C1 segment of cervical spinal cord (tissue), 14 donors: ENCODE data around the gene PIK3R6.

Source experiments
- DNase-seq, 14 donors: peaks; one replicate each; lab custom pipeline; 2025; lab: John Stamatoyannopoulos, UW

Gene PIK3R6

GRCh38 chr17:8855477-8856204 lies 11.8 kb downstream of the PIK3R6 start:
- no peak for DNase-seq

GRCh38 chr17:8851600-8851999 lies 15.9 kb downstream of the PIK3R6 start:
- DNase-seq, result no peak

DNA sequence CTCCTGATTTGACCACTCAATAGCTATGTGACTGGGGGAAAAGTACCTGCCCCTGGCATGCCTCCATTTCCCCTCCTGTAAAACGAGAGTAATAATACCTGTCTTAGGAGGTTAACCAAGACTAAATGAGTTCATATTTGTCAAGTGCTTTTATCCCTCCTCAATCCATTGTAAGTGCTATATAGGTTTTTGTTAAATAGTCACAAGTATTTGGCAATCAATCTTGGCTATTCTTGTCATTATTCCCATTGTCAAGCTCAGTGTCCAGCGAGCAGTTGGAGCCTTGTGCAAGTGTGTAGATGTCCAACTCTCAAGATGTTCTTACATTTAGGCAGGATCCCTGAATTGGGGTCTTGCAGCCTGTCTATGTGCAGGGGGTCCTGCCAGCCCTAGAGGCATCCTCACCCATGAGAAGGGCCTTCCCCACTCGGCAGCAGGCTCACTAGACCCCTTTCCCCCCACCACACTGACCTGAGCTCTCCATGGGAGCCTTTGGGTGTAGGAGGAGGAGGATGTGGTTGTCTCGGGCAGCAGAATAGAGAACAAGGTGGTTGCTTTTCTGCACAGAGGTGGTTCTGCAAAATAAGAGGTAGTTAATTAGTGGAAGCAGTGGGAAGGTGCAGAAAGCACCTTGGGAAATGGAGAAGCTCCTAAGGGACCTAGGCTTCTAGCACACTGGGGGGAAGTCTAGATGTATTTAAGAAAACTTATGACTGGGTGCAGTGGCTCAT lies 18.0 kb downstream of the PIK3R6 start:
- DNase-seq, result no peak

DNA sequence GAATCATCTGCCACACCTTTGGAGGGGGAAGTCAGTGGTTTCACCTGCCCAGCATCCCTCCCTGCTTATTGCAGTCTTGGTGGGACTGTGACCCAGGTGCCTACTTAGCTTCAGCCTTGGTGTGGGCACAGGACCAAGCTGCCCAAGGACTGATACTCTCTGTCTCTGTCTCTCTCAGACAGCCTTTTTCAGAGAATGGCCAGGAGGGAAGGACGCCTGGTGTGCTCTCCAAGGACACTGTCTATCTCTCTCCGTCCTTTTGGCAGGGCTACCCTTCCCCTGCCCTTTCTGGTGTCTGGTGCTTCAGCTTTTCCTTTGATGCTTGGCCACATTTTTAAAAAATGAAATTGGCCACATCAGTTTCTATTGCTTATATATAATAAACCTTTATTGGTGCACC lies 19.6 kb downstream of the PIK3R6 start:
- no peak for DNase-seq

DNA sequence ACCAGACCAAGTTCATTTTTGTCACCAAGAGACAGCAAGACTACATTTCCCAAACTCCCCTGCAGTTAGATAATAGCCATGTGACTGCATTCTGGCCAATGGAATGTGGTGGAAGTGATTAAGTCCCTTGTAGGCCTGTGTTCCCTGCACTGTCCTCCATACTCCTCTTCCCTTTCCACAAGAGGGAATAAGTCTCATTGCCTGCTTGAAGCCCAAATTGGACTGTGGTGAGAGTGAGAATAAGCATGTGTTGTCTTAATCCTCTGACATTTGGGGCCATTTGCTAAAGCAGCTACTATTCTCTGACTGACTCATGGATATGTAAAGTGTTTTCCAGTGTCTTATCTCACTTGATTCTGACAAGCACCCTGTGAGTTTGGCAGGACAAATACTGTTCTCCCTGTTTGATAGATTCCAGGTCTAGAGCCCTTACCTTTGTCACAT lies 20.7 kb downstream of the PIK3R6 start:
- no peak for DNase-seq

DNA sequence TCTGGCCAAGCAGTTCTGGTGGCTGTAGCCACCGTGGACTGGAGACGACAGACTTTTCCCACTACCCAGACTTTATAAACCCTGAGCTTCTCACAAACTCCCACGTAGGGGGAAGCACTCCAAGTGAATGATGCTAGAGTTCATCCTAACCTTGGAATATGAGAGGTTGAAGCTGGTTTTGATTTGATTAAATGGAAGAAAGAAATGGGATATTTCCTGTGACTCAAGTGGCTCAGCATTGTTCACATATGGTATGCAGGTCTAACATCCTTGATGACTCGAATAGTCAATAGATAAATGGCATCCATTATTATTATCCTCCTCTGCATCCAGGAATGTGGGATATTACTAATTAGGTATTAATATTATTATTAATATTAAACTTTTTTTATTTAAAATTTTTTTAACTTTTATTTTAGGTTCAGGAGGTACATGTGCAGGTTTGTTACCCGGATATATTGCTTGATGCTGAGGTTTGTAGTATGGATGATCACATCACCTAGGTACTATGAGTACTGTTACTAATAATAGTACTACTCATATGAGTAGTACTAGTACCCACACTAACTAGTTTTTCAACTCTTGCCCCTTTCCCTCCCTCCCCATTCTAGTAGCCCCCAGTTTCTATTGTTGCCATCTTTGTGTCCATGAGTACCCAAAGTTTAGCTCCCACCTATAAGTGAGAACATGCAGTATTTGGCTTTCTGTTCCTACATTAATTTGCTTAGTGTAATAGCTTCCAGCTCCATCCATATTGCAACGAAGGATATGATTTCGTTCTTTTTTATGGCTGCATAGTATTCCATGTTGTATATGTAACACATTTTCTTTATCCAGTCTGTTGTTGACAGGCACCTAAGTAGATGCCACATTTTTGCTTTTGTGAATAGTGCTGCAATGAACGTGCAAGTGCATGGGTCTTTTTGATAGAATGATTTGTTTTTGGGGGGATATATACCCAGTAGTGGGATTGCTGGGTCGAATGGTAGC lies 22.9 kb downstream of the PIK3R6 start:
- no peak for DNase-seq

DNA sequence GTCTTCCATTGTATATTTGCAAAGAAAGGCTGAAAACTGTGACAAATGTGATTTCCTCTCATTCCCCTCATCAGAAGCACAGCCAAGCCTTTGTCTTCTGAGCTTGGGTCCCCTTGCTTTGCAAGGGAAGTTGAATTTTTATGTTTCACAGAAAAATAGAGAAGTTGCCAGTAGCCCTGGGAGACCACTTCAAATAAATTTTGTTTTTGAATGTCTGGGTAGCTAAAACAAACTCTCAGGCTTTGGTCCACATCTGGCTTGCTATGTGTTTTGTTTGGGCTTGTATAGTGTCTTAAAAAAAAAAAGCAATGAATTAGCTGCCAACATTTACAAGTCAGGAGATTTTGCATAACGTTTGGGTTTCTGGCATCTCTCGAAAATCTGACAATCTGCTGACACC lies 24.1 kb downstream of the PIK3R6 start:
- DNase-seq, result no peak

GRCh38 chr17:8841844-8842243 lies 25.6 kb downstream of the PIK3R6 start:
- no peak for DNase-seq

DNA sequence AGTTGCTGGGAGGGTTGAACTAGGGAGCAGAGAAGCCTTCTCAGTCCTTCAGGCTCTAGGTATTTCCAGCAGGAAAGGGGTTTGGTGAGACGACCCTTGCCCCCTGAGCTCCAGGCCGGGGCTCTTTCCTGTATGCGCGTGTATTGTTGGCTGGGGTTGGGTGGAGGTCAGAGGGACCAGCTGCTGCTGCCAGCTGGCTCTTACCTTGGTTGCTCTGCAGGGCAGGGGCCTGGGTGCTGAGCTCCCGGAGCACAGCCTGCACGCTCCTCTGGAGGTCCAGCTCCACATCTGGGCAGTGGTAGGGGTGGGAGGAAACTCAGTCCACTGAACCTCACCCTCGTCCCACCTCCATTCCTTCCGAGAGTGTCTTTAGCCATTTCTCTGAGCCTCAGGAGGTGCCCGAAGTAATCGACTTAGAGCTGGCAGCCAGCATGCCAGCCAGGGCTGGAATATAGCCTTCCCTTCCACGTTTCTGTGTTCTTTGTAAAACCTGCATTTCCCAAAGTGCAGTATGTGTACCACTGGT lies 28.0 kb downstream of the PIK3R6 start:
- DNase-seq, result no peak

GRCh38 chr17:8838551-8839095 lies 28.9 kb downstream of the PIK3R6 start:
- no peak for DNase-seq

DNA sequence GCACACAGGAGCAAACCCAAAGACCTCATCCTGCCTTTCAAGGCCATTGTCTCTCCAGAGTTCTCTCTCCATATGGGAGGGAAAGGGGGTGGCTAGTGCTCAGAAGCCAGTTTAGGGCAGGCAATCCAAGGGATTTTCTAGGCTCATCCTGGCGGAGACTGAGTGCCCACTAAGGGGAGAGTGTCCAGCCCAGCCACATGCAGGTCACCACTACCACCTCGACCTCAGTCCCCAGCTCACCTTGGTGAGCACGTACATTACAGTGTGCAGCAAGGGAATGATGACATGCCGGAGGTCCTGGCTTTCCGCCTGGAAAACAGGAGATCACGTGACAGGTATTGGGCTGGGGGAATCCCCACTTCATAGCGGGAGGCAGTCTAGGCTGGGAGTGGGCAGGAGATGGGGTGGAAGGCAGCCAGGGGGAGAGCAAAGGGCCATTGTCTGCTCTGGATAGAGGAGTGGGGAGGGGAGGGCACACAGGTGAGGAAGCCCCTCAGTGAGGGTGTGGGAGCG lies 29.9 kb downstream of the PIK3R6 start:
- no peak for DNase-seq

GRCh38 chr17:8836821-8837562 lies 30.5 kb downstream of the PIK3R6 start:
- DNase-seq, result no peak

DNA sequence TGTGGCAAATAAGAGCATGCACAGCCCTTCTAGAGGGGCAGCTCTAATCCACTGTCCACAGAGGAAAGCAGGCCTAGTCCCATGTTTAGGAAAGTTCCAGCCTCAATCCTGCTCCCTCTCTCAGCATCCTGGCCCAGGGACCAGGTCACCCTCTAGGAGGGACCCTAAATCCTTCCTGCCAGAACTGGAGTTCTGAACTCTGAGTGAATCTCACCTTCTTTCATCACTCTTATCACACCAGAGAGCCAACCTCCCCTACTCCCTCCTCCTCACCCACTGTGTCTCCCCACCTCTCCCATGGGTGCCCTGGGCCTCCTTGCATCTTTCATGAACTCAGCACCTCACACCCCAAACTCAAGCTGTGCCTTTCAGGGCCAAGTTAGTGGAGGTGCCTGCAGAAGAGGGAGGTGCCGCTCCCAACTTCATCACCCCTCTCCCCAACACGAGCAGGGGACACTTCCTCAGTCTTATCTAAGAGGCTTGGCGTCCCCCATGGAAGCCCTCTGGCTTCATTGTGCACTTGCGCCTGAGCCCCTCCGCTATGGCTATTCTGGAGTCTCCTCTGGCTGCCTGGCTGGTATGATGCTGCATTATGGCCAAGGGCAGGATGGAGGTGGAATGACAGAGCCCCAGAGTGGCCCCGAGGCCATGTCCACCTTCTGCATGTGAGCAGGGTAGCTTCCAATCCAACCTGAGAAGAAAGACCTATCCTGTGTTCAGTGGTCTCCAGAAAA lies 31.7 kb downstream of the PIK3R6 start:
- DNase-seq, result no peak

DNA sequence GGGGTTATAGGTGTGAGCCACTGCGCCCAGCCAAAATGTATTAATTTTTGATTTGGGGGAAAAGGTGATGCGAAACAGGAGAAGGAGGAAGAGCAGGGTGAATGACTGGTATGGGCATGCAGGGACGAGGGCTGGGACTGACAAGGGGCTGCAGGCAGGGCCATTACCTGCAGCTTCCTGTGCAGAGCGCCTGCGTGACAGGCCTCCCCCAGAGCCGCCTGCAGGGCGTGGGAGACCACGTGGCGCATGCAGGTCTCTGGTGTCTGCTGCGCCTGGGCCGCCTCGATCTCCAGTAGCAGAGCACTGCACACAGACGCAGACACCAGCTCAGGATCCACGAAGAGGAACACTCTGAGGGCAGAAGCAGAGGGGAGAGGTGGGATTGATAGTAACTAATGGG lies 32.4 kb downstream of the PIK3R6 start:
- DNase-seq, result no peak

GRCh38 chr17:8832711-8833352 lies 34.6 kb downstream of the PIK3R6 start:
- no peak for DNase-seq

DNA sequence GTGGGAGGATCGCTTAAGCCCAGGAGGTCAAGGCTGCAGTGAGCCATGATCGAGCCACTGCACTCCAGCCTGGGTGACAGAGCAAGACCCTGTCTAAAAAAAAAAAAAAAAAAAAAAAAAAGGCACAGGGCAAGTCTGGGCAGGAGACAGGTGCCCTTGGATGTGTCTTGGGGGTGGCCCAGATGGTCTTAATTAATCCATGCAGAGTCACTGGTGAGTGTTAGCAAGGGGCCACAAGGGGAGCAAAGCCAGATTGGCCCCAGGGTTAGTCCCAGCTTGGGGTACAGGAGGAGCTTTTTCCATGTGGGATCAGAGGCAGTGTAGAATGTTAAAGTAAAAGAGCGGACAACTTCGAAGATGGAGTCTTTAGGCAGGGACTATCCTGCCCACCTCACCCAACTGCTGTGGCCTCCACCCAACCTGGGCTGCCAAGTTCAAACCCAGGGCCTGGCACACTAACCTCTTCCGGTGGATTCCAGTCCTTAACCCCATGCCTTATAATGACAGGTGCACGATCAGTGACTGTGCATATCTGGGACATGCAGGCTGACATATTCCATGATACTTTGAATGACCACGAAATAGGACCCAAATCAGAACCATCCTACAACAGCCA lies 36.1 kb downstream of the PIK3R6 start:
- DNase-seq, result no peak

DNA sequence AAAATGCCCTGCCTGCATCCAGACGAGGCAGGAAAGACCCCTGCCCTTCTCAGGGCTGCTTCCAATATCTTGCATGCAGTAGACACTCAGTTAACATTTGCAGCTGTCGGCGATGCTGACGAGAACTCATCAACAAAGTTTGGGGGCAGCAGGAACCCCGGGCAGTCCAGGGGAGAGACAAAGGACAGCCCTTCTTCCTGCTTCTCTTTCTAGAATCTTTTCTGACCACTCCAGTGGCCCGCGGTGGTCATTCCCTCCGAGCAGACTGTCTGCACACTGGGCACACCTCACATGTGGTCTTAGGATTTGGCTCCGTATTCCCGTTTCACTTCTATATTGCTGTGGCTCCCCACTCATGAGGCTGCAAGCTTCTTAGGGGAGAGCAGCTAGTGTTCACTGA lies 37.3 kb downstream of the PIK3R6 start:
- no peak for DNase-seq

DNA sequence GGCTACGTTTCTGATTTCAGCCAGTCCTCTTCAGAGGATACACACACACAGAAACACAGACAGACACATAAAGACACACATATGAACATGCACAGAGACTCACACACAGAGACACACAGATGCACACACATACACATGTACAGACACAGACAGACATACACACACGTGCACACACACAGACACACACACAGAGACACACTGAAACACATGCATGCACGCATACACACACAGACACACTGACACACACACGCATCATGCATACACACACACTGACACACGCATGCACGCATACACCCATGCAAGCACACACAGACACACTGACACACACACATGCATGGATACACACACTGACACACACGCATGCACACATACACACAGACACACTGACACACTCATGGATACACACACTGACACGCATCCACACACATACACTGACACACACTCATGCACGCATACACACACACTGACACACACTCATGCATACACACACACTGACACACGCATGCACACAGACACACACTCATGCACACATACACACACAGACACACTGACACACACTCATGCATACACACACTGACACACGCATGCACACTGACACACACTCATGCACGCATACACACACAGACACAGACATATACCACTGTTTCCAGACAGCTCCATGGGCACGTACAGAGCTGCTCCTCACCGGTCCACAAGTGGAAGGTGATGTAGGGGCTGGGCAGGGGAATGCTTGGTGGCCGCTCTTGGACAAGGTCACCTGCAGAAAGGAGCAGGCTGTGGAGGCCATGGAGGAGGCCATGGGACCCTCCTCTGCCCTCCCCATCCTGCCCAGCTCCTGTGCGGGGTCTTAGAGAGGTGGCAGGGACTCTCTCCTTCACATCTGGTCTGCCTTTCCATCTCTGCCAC lies 38.2 kb downstream of the PIK3R6 start:
- DNase-seq, result no peak
